GM21825 (cell line): ENCODE data around the gene CAMSAP1.
A peak's percentile ranks its signal among the peaks of the same experiment; 100 is the strongest.
"Not testable (repeated sequence)": the region's sequence is repeated elsewhere in the genome, so short reads cannot be mapped to it uniquely, and the experiment has no call there.

Experiments used
- ATAC-seq: cut with Tn5 transposase; IDR thresholded peaks from one replicate; pipeline ENCODE4 v1.9.1; 2021; ENCODE audit warnings: mild to moderate bottlenecking, moderate library complexity; ENCODE audit not compliant: unreplicated experiment

The CAMSAP1 gene

GRCh38 chr9:135907431-135908092 is at the start of gene CAMSAP1:
CAMSAP1 (minus strand) TSS chr9:135907546; CDS start chr9:135907159, 387 bp downstream.
- peak; percentile 67 for ATAC-seq

- ATAC-seq, result no peak
Measured at GRCh38 chr9:135956802-135957174, 49.4 kb upstream of the CAMSAP1 start.

GRCh38 chr9:135955934-135956801 is 48.8 kb upstream of the CAMSAP1 start:
- no peak for ATAC-seq

- no peak for ATAC-seq
Measured at GRCh38 chr9:135952664-135953206, 45.4 kb upstream of the CAMSAP1 start.

GRCh38 chr9:135951889-135952663 is 44.7 kb upstream of the CAMSAP1 start:
- ATAC-seq, result no peak

- not testable (repeated sequence) for ATAC-seq
Measured at GRCh38 chr9:135951310-135951709, 44.0 kb upstream of the CAMSAP1 start.

- not testable (repeated sequence) for ATAC-seq
Measured at GRCh38 chr9:135950841-135951240, 43.5 kb upstream of the CAMSAP1 start.

- ATAC-seq, result no peak
Measured at GRCh38 chr9:135950135-135950682, 42.9 kb upstream of the CAMSAP1 start.

- no peak for ATAC-seq
Measured at GRCh38 chr9:135949501-135950134, 42.3 kb upstream of the CAMSAP1 start.

GRCh38 chr9:135948968-135949367 is 41.6 kb upstream of the CAMSAP1 start:
- ATAC-seq, result no peak

GRCh38 chr9:135948446-135948845 is 41.1 kb upstream of the CAMSAP1 start:
- no peak for ATAC-seq

GRCh38 chr9:135947582-135947981 is 40.2 kb upstream of the CAMSAP1 start:
- ATAC-seq, result no peak

- not testable (repeated sequence) for ATAC-seq
Measured at GRCh38 chr9:135947105-135947504, 39.8 kb upstream of the CAMSAP1 start.

- ATAC-seq, result no peak
Measured at GRCh38 chr9:135946392-135946994, 39.1 kb upstream of the CAMSAP1 start.

GRCh38 chr9:135945969-135946368 is 38.6 kb upstream of the CAMSAP1 start:
- ATAC-seq, result no peak

- no peak for ATAC-seq
Measured at GRCh38 chr9:135944444-135945252, 37.3 kb upstream of the CAMSAP1 start.

GRCh38 chr9:135943604-135944003 is 36.3 kb upstream of the CAMSAP1 start:
- not testable (repeated sequence) for ATAC-seq

- ATAC-seq, result no peak
Measured at GRCh38 chr9:135941288-135941995, 34.1 kb upstream of the CAMSAP1 start.
